Measurements from ENCODE around the gene CD34.
A peak's percentile ranks its signal among the peaks of the same experiment; 100 is the strongest.
"Not testable (repeated sequence)": the region's sequence is repeated elsewhere in the genome, so short reads cannot be mapped to it uniquely, and the experiment has no call there.

CD34 gene

DNA sequence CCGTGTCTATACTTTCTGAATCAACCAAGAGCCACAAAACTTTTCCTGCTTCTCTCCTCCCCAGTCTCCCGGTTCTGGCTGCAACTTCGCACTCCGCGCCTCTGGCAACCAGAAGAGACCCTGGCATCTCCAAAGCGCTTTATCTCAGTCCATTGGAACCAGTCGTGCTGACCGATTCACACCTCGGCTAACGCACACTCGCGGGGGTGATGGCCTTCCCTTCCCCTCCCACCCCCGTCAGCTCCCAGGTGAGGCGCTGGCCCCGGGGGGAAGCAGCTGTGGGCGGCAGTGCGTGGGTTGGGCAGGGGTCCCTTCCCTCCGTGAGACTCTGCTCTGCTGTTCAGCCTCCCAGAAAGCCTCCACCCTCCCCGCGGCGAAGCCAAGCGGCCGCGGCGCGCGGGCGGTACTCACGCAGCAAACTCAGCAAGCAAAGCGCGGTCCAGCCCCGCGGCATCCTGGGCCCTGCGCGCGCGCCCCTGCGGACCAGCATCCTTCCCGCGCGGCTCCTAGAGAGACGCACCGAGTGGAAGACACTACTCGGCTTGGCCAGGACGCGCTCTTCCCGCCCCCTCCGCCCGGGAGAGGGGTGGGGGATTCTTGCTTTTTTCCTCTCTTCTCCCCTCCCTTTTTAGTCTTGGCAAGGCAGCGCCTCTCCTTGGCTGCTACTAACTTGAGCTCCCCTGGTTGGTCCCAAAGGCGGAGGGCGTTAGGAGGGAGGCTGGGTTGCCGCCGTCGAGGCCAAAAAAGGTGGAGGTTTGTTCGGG lies at the start of gene CD34:
CD34 (minus strand) TSS at position 535 of the 764 bp plus-strand sequence; CDS start at position 490, 45 bp downstream.
- DNase-seq = peak; percentile 13

GRCh38 chr1:207960346-207960745 lies 49.4 kb upstream of the CD34 start:
- DNase-seq = no peak

- DNase-seq = no peak
Observed at GRCh38 chr1:207959910-207960309, 49.0 kb upstream of the CD34 start.

DNA sequence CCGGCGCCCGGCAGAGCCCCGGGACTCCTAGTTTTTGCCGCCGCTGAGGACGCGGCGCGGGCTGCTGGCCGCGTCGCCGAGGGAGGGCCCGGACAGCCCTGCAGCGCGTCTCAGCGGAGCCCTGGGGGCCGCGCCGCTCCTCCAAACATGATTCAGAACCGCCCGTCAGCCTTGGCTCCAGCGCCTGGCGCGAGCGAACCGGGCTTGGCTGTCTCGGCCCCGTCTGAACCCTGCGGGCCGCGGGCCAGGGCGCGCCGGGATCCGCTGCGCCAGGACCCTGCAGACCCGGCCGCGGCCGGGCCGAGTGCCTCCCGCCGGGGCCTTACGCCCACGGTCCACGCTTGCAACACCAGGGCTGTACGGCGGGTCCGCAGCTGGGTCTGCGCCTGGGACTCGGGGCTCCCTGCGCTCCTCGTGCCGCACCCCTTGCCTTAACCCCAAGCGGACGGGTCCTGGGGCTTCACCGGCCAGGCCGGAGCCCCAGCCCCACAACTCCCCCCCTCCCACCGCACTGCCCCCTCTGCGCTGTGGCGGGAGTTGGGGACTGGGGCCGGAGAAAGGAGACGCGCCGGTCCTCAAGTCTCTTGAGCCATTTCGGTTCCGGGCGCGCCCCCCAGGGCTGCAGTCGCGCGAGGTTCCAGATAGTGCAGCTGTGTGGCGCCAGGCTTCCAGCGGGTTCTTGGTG lies 48.4 kb upstream of the CD34 start:
- DNase-seq = no peak

DNA sequence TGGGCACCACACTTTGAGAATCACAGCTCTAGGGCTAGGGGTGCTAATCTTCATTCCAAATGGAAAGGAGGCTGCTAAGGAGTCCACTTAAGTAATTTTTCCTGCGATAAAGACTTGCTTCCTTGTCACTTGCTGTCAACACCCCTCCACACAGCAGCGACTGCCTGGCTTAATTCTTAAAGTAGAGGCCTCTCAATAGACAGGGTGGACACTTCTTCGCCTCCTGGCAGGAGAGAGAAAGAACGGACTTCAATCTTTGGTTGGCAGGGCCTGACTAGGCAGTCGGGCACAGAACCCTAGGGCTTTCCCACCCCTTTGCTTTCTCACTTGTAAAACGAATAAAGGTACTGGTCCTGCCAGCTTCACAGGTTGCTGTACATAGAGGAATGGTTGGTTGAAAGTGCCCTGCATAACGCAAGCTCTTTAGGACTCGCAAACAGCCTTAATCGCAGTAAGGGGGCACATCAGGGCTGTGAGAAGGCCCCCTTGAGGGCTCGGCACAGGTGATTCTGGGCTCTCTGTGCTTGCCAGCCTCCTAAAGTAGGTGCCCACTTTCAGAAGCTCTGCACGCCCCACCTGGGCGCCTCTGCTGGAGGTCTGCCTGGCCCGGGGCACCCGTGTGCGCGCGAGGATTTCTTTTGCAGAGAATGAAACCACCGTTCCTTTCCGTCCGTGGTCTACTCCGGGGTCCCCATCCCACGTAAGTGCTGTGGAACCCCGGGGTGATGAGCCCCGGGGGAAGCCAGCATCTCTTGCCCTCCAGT lies 47.6 kb upstream of the CD34 start:
- DNase-seq = no peak

GRCh38 chr1:207956986-207957385 lies 46.1 kb upstream of the CD34 start:
- DNase-seq = no peak

DNA sequence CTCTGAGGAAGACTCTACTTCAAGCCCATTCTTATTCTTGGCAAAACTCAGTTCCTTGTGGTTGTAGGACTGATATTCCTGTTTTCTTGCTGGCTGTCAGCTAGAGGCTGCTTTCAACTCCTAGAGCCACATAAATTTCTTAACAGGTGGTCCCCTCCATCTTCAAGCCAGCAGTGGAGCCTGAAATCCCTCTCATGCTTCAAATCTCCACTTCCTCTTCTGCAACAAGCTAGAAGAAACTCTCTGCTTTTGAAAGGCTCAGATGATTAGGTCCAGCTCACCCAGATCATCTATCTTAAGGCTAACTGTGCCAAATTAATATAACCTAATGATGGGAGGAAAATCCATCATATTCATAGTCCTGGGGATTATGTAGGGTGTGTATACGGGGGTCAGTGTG lies 43.2 kb upstream of the CD34 start:
- DNase-seq = no peak

DNA sequence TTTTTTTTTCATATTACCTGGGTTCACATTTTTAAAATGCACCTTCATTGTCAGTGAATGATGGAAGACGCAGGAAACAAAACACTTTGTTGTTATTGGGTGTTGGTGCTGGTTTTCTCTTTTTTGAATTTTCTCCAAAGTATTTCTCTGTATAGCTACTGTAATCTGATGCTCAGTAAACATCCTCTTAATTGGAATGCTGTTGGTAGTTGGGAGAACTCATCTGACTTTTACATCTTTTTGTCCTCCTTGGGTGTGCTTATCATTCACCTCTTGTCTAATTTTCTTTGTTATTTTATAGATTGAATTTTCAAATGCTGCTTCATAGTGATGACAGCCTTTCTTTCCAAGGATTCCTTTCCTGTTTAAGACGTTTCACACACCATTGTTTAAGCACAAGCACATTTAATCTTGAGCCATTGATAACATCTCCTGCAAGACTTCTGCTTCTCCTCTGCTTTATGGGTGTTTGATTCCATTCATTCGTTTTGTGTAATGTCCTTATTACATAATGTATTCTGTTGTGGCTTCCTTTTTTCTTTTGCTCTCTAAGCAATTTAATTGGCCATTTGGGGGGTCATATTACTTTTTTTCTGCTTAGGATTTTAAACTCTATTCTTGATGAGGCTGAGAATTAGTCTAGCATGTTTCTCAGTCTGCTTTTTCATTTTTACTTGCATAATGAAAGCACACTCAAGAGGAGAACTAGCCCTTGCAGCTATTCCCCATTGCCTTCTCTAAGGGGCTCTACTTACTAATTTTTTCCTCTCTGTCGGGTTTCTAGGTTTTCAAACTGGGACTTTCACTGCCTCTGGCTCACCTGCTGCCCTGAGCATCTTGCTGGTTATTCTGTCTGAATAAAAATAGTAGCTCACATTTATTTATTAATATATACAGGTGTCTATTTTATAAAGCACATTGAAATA lies 42.0 kb upstream of the CD34 start:
- no peak for DNase-seq

DNA sequence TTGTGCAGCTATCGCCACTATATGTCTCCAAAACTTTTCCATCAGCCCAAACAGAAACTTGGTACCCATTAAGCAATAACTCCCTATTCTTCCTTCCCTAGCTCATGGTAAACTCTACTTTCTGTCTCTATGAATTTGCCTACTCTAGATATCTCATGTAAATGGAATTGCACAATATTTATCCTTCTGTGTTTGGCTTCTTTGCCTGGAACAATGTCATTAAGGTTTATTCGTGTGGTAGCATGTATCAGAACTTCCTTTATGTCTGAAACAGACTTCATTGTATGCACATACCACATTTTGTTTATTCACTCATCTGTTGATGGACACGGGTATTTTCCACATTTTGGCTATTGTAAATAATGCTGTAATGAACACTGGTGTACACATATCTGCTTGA lies 40.7 kb upstream of the CD34 start:
- DNase-seq = no peak

DNA sequence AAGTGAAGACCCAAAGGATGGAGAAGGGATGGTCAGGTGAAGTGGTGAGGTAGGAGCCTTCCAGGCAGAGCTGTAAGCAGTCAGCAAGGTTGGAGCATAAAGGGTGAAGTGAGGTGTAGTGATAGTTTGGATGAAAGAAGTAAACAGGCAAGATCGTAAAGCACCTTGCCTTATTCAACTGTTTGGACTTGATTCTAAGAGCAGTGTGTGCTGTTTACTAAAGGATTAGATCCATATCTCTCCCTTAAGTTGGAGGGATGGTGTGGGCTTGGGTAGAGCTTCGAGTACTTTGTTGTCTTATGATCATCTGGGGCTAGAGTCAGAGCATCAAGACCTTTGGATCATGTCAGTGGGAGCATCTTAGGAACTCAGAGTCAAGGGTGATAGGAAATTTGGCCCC lies 39.8 kb upstream of the CD34 start:
- DNase-seq = no peak

GRCh38 chr1:207949571-207950195 lies 38.8 kb upstream of the CD34 start:
- DNase-seq = no peak

- DNase-seq = no peak
Observed at GRCh38 chr1:207948536-207949250, 37.8 kb upstream of the CD34 start.

GRCh38 chr1:207946756-207947155 lies 35.8 kb upstream of the CD34 start:
- no peak for DNase-seq

DNA sequence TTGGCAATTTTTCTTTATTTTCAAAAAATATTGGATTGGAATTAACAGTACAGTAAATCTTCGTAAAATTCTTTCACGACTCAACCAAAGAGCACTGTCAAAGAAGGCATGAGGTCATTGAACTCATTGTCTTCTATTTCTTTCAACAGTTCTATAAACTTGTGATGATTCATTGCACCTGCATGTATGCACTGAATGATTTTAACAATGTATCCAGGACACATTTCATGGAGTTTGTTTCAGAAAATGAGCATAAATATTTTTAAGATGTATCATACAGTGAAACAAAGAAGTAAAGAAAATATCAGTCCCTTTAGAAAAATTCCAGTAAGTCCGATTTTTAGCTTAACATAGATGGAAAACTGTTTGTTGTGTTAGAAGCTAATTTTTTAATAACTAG lies 33.6 kb upstream of the CD34 start:
- DNase-seq = no peak

GRCh38 chr1:207942337-207942741 lies 31.4 kb upstream of the CD34 start:
- DNase-seq = not testable (repeated sequence)

GRCh38 chr1:207941665-207942064 lies 30.7 kb upstream of the CD34 start:
- DNase-seq = no peak

- DNase-seq = no peak
Observed at GRCh38 chr1:207938016-207938415, 27.1 kb upstream of the CD34 start.

DNA sequence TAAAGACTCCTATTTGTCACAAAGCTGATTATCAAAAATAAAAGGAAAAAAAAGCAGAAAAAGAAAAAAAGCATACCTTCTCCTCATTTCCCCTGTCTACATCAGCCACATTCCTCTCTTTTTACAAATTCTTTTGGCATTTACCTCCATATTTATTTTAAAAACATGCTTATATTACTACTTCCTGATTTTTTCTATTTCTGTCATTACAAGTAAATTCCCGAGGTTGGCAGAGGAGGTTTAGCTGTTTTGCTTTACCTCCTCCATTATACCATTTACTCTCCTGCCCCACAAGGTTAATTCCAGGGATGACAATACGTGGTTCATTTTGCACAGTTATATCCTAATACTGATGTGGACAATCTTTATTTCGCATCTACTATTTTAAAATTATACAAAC lies 26.3 kb upstream of the CD34 start:
- no peak for DNase-seq

DNA sequence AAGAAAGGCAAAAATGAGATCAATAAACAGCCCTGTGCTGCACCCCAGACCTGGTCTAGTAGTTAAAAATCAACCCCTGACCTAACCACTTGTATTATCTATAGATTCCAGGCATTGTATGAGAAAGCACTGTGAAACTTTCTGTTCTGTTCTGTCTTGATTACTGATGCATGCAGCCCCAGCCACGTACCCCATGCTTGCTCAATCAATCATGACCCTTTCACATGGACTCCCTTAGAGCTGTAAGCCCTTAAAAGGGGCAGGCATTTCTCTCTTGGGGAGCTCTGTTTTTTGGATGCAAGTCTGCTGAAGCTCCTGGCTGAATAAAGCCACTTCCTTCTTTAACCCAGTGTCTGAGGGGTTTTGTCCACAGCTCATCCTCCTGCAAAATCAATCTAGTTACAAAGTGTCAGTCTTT lies 24.2 kb upstream of the CD34 start:
- DNase-seq = no peak

DNA sequence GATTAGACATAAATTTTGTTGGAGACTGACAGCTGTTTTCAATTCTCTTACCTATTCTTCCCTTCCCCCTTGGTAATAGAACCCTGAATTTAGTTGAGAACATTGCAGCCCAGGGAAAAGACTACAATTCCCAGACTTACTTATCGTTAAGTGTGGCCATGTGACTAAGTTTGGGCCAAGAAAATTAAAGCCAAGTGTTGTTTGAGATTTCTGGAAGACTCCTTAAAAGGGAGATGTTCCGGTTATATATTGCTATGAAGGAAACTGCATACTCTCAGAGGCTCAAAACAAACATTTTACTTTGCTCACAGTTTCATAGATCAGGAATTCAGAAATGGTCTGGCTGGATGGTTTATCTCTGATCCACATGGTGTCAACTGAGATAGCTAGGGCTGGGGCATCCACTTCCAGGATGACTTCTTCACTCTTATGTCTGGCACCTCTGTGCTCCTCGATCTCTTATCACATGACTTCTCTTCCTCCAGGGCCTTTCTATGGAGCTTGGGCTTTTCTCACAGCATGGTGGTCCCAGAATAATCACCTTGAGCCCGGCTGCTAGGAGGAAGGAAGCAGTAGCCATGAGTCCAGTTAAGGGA lies 22.4 kb upstream of the CD34 start:
- DNase-seq = no peak

GRCh38 chr1:207926984-207927383 lies 16.1 kb upstream of the CD34 start:
- no peak for DNase-seq
